LNCAP (cell line): Measurements from ENCODE around the gene ADIPOR2.

Experiments used
- TF ChIP-seq, protein P1 (sequence below): fragments of 450-650 bp; IDR thresholded peaks from 2 replicates; pipeline ENCODE4 v1.5.1; 2017; ENCODE audit warnings: mild to moderate bottlenecking

ADIPOR2 gene

DNA sequence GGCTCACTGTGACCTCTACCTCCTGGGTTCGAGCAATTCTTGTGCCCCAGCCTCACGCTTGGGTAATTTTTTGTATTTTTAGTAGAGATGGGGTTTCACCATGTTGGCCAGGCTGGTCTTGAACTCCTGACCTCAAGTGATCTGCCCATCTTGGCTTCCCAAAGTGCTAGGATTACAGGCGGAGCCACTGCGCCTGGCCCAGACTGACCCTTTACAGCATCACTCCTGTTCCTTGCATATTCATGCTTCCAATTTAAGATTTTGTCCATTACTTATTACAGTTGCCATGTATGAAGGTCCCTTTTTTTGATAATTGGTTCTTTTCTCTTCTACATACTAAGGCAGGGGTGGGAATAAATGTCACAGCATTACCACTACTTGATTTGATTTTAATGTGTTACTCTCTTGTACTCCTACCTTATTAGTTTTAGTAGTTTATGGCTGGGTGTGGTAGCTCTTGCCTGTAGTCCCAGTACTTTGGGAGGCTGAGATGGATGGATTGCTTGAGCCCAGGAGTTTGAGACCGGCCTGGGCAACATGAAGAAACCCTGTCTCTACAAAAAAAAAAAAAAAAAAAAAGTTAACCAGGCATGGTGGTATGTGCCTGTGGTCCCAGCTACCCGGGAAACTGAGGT lies 46.9 kb downstream of the ADIPOR2 start:
- TF ChIP-seq, protein P1, sequence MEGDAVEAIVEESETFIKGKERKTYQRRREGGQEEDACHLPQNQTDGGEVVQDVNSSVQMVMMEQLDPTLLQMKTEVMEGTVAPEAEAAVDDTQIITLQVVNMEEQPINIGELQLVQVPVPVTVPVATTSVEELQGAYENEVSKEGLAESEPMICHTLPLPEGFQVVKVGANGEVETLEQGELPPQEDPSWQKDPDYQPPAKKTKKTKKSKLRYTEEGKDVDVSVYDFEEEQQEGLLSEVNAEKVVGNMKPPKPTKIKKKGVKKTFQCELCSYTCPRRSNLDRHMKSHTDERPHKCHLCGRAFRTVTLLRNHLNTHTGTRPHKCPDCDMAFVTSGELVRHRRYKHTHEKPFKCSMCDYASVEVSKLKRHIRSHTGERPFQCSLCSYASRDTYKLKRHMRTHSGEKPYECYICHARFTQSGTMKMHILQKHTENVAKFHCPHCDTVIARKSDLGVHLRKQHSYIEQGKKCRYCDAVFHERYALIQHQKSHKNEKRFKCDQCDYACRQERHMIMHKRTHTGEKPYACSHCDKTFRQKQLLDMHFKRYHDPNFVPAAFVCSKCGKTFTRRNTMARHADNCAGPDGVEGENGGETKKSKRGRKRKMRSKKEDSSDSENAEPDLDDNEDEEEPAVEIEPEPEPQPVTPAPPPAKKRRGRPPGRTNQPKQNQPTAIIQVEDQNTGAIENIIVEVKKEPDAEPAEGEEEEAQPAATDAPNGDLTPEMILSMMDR: no peak

DNA sequence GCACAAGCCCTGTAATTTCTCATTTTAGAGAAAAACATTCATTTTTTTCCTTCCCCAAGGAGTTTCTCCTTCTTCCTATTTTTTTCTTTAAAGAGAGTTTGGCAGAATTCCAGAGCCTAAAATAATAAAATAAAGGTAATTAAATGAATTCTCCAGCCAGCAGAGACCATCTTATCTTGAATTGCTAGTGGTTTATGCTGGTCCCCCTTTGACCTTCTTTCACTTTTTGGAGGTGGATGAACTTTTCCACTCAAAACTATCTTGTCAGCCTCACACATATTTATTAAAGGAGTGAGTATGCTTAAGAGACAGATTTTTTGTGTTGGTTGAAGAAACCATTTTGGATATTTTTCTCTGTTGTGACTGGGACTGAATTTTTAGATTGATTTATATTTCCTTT lies 47.6 kb downstream of the ADIPOR2 start:
- TF ChIP-seq, protein P1: no peak

DNA sequence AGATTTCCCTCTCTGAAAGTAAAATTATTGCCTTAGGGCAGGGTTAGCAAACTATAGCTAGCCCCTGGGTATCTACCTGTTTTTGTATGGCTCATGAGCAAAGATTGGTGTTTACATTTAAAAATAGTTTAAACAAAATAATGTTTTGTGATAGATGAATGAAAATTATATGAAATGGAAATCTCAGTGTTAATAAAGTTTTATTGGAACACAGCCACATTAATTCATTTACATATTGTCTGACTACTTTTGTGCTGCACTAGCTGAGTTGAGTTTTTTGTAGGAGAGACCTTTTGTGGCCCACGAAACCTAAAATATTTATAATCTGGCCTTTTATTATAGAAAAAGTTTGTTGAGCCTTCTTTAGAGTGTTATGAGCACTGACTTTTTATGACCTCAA lies 48.5 kb downstream of the ADIPOR2 start:
- TF ChIP-seq, protein P1: no peak

DNA sequence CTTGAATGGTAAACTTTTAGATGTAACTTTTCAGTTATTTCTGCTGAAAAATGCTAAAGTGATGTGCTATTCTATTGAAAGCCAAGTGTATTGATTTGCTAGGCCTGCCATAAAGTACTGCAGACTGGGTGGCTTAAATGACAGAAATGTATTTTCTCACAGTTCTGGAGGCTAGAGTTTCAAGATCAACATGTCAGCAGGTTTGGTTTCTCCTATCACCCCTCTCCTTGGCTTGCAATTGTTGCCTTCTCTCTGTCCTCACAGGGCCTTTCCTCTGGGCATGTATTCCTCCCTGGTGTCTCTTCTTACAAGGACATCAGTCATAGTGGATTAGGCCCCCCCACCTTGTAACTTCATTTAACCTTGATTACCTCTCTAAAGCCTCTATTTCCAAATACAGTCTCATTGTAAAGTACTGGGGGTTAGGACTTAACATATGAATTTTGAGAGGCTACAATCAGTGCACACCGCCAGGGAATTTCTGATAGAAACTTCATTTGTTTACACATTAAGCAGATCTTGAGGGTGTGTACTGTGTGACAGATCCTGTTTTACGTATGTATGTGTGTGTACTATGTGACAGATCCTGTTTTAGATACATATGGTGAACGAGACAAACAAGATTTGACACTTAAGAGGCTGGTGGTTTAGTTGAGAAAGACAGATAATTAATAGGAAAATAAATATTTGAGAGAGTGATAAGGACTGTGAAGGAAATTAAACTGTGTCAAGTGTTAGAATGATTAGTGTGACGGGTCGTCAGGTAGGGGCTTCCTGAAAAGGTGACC lies 49.5 kb downstream of the ADIPOR2 start:
- TF ChIP-seq, protein P1: no peak

DNA sequence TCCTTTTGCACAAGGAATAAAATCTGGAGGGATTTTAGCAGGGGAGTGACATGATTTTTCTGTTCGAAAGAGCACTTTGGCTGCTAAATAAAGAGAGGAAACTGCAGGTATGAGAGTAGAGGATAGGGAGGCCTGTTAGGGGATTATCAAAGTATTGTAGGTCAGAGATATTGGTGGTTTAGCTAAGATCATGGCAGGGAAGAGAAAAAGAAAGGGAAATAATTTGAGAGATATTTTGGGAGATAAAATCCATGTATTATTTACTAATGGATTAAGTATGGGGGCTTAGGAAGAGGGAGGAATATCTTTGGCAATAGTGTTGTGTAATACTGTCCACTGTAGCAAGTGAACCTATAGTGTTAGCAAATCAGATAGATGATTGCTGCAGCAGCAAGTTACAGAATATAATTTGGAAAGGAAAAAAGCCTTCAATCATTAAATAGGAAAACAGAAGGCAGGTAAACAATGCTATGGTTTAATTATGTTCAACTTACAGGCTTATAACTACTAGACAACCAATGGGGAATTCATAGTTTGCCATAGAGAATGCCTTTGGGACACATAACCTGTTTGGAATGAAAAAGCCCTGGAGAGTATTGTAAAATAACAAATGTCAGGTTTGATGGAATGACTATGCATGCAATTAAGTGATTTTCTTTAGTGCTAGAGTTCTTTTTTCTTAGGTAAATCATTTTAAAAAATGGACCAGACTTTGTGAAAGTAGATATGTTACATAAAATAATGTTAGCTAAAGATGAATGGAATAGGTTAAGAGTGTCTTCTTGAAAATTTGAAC lies 50.5 kb downstream of the ADIPOR2 start:
- TF ChIP-seq, protein P1: no peak

DNA sequence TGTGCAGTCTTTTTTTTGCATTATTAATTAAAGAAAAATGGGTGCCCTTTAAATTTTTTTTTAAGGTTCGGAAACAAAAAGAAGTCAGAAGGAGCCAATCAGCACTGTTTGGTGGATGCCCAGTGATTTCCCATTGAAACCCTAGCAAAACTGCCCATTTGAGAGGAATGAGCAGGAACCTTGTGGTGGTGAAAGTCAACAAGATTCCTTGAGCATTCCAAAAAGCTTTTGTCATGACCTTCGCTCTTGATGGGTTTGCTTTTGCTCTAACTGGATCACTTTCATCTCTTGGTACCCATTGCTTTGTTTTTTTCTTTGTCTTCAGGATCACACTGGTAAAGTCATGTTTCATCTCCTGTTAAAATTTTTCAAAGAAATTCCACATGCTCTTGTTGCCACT lies 54.1 kb downstream of the ADIPOR2 start:
- TF ChIP-seq, protein P1: no peak

DNA sequence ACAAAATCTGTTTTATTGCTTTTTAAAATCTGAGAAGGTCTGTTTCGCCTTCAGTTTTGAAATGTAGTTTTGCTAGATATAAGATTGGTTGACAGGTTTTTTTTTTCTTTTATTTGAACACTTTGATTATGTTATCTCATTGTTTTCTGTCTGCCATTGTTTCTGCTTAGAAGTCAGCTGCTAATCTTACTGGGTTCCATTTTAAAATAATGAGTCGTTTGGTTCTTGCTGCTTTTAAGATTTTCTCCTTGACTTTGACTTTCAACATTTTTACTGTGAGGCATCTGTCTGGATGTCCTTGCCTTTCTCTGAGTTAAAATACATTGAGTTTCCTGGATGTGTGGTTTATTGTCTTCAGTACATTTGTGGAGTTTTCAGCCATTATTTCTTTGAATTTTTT lies 56.7 kb downstream of the ADIPOR2 start:
- TF ChIP-seq, protein P1: no peak
